H1 (cell line): ENCODE results near the gene CEP83. TPM values are rescaled to one million over a fixed set of nuclear protein-coding genes. Genes with fewer than 3 reads are reported as not detected.

Source experiments
- CTCF ChIA-PET: fragments of 300-600 bp; sonication (Branson Sonifier 250); formaldehyde crosslinking; loops from one replicate; lab custom pipeline; 2021; ENCODE audit not compliant: partially characterized antibody; lab: Charles Lee
- POLR2A ChIA-PET: fragments of 300-600 bp; sonication (Branson Sonifier 250); formaldehyde crosslinking; loops from one replicate; lab custom pipeline; 2021; ENCODE audit warnings: inconsistent platforms; ENCODE audit not compliant: partially characterized antibody; lab: Charles Lee
- DNase-seq, 2 experiments: peaks; one replicate each; pipeline versions ENCODE4 v3.0.0 to v3.0.0-alpha.2; 2010 to 2022; ENCODE audit warnings: low spot score in 2 of 2, low read depth in 1 of 2, mixed read lengths in 1 of 2
- FAIRE-seq: peaks from 2 replicates; lab custom pipeline; 2011; peaks lifted over from hg19 to GRCh38; lab: Jason Lieb, UNC
- H2AFZ ChIP-seq: 2 replicates; pipeline ENCODE4 v1.8.1; 2012; ENCODE audit warnings: low read length, inconsistent platforms
- H2AK5ac ChIP-seq: 2 replicates; pipeline ENCODE4 v1.6.1; 2013; ENCODE audit warnings: low read depth, low read length
- H2BK120ac ChIP-seq: replicated peaks from 2 replicates; pipeline ENCODE3; 2013; ENCODE audit warnings: low read depth, low read length, inconsistent platforms
- H2BK12ac ChIP-seq: 2 replicates; pipeline ENCODE4 v1.6.1; 2013; ENCODE audit warnings: low read depth, low read length
- H2BK15ac ChIP-seq: 2 replicates; pipeline ENCODE4 v1.6.1; 2013; ENCODE audit warnings: low read length
- H2BK20ac ChIP-seq: 2 replicates; pipeline ENCODE4 v1.6.1; 2013; ENCODE audit warnings: low read length
- H2BK5ac ChIP-seq: 2 replicates; pipeline ENCODE4 v1.6.1; 2013; ENCODE audit warnings: low read depth, low read length
- H3K14ac ChIP-seq: 2 replicates; pipeline ENCODE4 v1.6.1; 2013; ENCODE audit warnings: inconsistent platforms; ENCODE audit not compliant: insufficient read length
- H3K18ac ChIP-seq: 2 replicates; pipeline ENCODE4 v1.6.1; 2013; ENCODE audit warnings: low read length; ENCODE audit errors: extremely low read depth
- H3K23ac ChIP-seq: 2 replicates; pipeline ENCODE4 v1.6.1; 2013; ENCODE audit warnings: inconsistent platforms; ENCODE audit not compliant: insufficient read length
- H3K23me2 ChIP-seq: 2 replicates; pipeline ENCODE4 v1.6.1; 2013; ENCODE audit warnings: low read depth, low read length
- H3K27ac ChIP-seq: 2 replicates; pipeline ENCODE4 v1.6.1; 2011; ENCODE audit warnings: low read depth, low read length, inconsistent platforms
- H3K27me3 ChIP-seq, 4 experiments: replicated peaks in 1 of 4; 1 replicate in 1 of 4; 2 replicates in 3 of 4; pipeline versions ENCODE4 v1.6.1 to v1.8.1; 2011 to 2013; ENCODE audit warnings: low read length in 3 of 4, mild to moderate bottlenecking in 3 of 4, inconsistent platforms in 2 of 4, mixed read lengths in 2 of 4, moderate library complexity in 1 of 4; ENCODE audit not compliant: control insufficient read depth in 3 of 4, insufficient read depth in 3 of 4; ENCODE audit errors: extremely low read depth in 1 of 4
- H3K36me3 ChIP-seq, 4 experiments: 2 replicates each; pipeline versions ENCODE4 v1.6.1 to v1.8.1; 2011 to 2013; ENCODE audit warnings: mild to moderate bottlenecking in 4 of 4, low read length in 3 of 4, moderate library complexity in 2 of 4, control low read depth in 1 of 4, inconsistent platforms in 1 of 4; ENCODE audit not compliant: insufficient read depth in 4 of 4, control insufficient read depth in 2 of 4
- H3K4ac ChIP-seq: replicated peaks from 2 replicates; pipeline ENCODE3; 2013; ENCODE audit warnings: low read length, low read depth, mixed read lengths, inconsistent platforms; ENCODE audit not compliant: insufficient read length
- H3K4me1 ChIP-seq, 4 experiments: replicated peaks in 1 of 4; 1 replicate in 1 of 4; 2 replicates in 3 of 4; pipeline versions ENCODE4 v1.6.1 to v1.8.1; 2011 to 2013; ENCODE audit warnings: low read length in 3 of 4, inconsistent platforms in 2 of 4, mixed read lengths in 1 of 4; ENCODE audit not compliant: insufficient read depth in 4 of 4, control insufficient read depth in 3 of 4
- H3K4me2 ChIP-seq, 2 experiments: 2 replicates each; pipeline versions ENCODE4 v1.6.1 to v1.8.1; 2011 to 2013; ENCODE audit warnings: low read depth in 2 of 2, low read length in 2 of 2, control low read depth in 1 of 2, inconsistent platforms in 1 of 2, mild to moderate bottlenecking in 1 of 2; ENCODE audit not compliant: insufficient read depth in 1 of 2
- H3K4me3 ChIP-seq, 4 experiments: fragments of 200-600, 300-600 bp in 1 of 4; sonication (generic), shearing (Covaris generic), sonication (Bioruptor Twin) in 1 of 4; 2 replicates each; pipeline versions ENCODE4 v1.5.1 to v1.8.1; 2011 to 2016; ENCODE audit warnings: low read length in 4 of 4, low read depth in 3 of 4, control low read depth in 2 of 4, inconsistent platforms in 2 of 4, mild to moderate bottlenecking in 2 of 4, mixed read lengths in 1 of 4, moderate library complexity in 1 of 4; ENCODE audit not compliant: insufficient read depth in 2 of 4; ENCODE audit errors: extremely low read depth in 1 of 4
- H3K56ac ChIP-seq: replicated peaks from 2 replicates; pipeline ENCODE3; 2013; ENCODE audit warnings: low read depth, mild to moderate bottlenecking, mixed read lengths, low read length, inconsistent platforms; ENCODE audit not compliant: insufficient read length
- H3K79me1 ChIP-seq: 2 replicates; pipeline ENCODE4 v1.6.1; 2013; ENCODE audit warnings: low read depth, low read length, control low read depth
- H3K79me2 ChIP-seq, 2 experiments: 2 replicates each; pipeline versions ENCODE4 v1.6.1 to v1.8.1; 2012 to 2013; ENCODE audit warnings: low read length in 2 of 2, mild to moderate bottlenecking in 2 of 2, inconsistent platforms in 1 of 2; ENCODE audit not compliant: insufficient read depth in 2 of 2, control insufficient read depth in 1 of 2
- H3K9ac ChIP-seq, 4 experiments: replicated peaks in 1 of 4; 1 replicate in 1 of 4; 2 replicates in 3 of 4; pipeline versions ENCODE4 v1.6.1 to v1.8.1; 2011 to 2013; ENCODE audit warnings: low read depth in 3 of 4, low read length in 3 of 4, control low read depth in 2 of 4, mild to moderate bottlenecking in 2 of 4, moderate library complexity in 2 of 4, inconsistent platforms in 1 of 4; ENCODE audit errors: extremely low read depth in 1 of 4
- H3K9me3 ChIP-seq, 2 experiments: 2 replicates each; pipeline versions ENCODE4 v1.6.1 to v1.8.1; 2012 to 2013; ENCODE audit warnings: mild to moderate bottlenecking in 2 of 2, moderate library complexity in 2 of 2, control low read depth in 1 of 2, inconsistent platforms in 1 of 2, low read depth in 1 of 2, low read length in 1 of 2, mixed read lengths in 1 of 2; ENCODE audit not compliant: insufficient read depth in 2 of 2
- H4K20me1 ChIP-seq, 2 experiments: replicated peaks in 1 of 2; 2 replicates each; pipeline versions ENCODE3 to v1.8.1; 2011 to 2013; ENCODE audit warnings: inconsistent platforms in 2 of 2, low read length in 2 of 2, mild to moderate bottlenecking in 1 of 2; ENCODE audit not compliant: insufficient read depth in 2 of 2, control insufficient read depth in 1 of 2
- H4K5ac ChIP-seq: 2 replicates; pipeline ENCODE4 v1.6.1; 2013; ENCODE audit warnings: low read length, low read depth, mixed read lengths, inconsistent platforms; ENCODE audit not compliant: insufficient read length
- H4K8ac ChIP-seq: 2 replicates; pipeline ENCODE4 v1.8.0; 2013; ENCODE audit warnings: mild to moderate bottlenecking, moderate library complexity, low read length, inconsistent platforms; ENCODE audit not compliant: insufficient read depth; ENCODE audit errors: extremely low read depth
- H4K91ac ChIP-seq: replicated peaks from 2 replicates; pipeline ENCODE3; 2013; ENCODE audit warnings: low read length, mixed read lengths, inconsistent platforms; ENCODE audit not compliant: insufficient read length
- CREB1 ChIP-seq: IDR thresholded peaks from 2 replicates; pipeline ENCODE4 v1.6.1; 2012; ENCODE audit warnings: inconsistent platforms
- FOSL1 ChIP-seq: IDR thresholded peaks from 2 replicates; pipeline ENCODE4 v1.6.1; 2011; ENCODE audit warnings: mild to moderate bottlenecking, low read depth, low read length, moderate library complexity; ENCODE audit not compliant: insufficient read depth
- HDAC6 ChIP-seq: IDR thresholded peaks from one replicate; pipeline ENCODE4 v1.7.1; 2012; ENCODE audit warnings: low read depth, mild to moderate bottlenecking, inconsistent platforms, low read length, moderate library complexity
- JUN ChIP-seq: IDR thresholded peaks from 2 replicates; pipeline ENCODE4 v1.6.1; 2011; ENCODE audit warnings: low read depth, mild to moderate bottlenecking, improper control_type of control experiment, low read length
- SAP30 ChIP-seq: fragments of 300-600 bp; sonication (generic); IDR thresholded peaks from 2 replicates; pipeline ENCODE4 v1.7.1; 2012; ENCODE audit warnings: low read length, moderate library complexity, mild to moderate bottlenecking, inconsistent platforms; ENCODE audit not compliant: insufficient read depth, insufficient replicate concordance
- SIRT6 ChIP-seq: IDR thresholded peaks from one replicate; pipeline ENCODE4 v1.7.1; 2012; ENCODE audit warnings: low read length, inconsistent platforms
- TAF7 ChIP-seq: optimal IDR thresholded peaks from 2 replicates; pipeline ENCODE3; 2011; ENCODE audit warnings: low read depth, mild to moderate bottlenecking, inconsistent platforms, low read length, moderate library complexity, borderline replicate concordance
- polyA plus RNA-seq, 7 experiments: library from polyadenylated mRNA; depleted of rRNA in 3 of 7; stranded (reverse) in 5 of 7; unstranded in 2 of 7; fragments of >200 nt in 5 of 7; fragments of 200-250 nt in 2 of 7; gene quantifications; 1 replicate in 5 of 7; 2 replicates in 1 of 7; 4 replicates in 1 of 7; pipeline versions ENCODE4 v1.2.1 to v1.2.3, GENCODE V29; 2011 to 2013; ENCODE audit warnings: missing spikeins in 2 of 7, mixed read lengths in 2 of 7
- total RNA-seq: library from RNA; stranded (reverse); fragmentation: NEBNext Ultra II Directional; extraction: Animal tissue kit (Norgen Biotek cat#: 25700); gene quantifications from 2 replicates; pipeline ENCODE4 v1.2.1, GENCODE V29; 2021

Gene CEP83
- total and polyA plus RNA-seq, 2 of the 8 experiments (the other 6 are each of a cell fraction or from before 2014, with no cell fraction given), result 6.0 to 25.8 TPM

- Histone ChIP-seq H4K20me1 (no peaks in the 10 kb centered on the region), H2AK5ac (no peak overlapping the region), H3K27ac (no peak overlapping the region), H3K56ac (no peak overlapping the region), H3K27me3 (no peaks in the 10 kb centered on the region), H3K18ac (no peak overlapping the region), H3K79me1 (no peaks in the 10 kb centered on the region), H4K5ac (no peak overlapping the region), H3K4me1 (peaks cover 0 to 3% (median 0%) of the 10 kb centered on the region in 4 experiments; a peak in 2 of 7 replicates), H3K23me2 (no peaks in the 10 kb centered on the region; the same call in 1 of the 2 replicates), H3K36me3 (no peaks in the 10 kb centered on the region), H3K4me3 (no peak overlapping the region), H2BK5ac (no peak overlapping the region), H2BK20ac (no peak overlapping the region), H3K14ac (no peak overlapping the region), H3K4me2 (no peak overlapping the region), H2BK120ac (no peak overlapping the region), H3K4ac (no peak overlapping the region), H3K9me3 (no peaks in the 10 kb centered on the region; a peak in 1 of 4 replicates), H2BK15ac (no peak overlapping the region), H4K91ac (no peak overlapping the region), H2BK12ac (no peak overlapping the region), H3K9ac (no peak overlapping the region), H2AFZ (no peak overlapping the region), H3K79me2 (peaks cover 0 to 26% of the 10 kb centered on the region in 2 experiments; a peak in 1 of 4 replicates), H4K8ac (no peak overlapping the region), H3K23ac (no peak overlapping the region)
- FAIRE-seq, result no peak
- ChIA-PET CTCF (no interaction called here), POLR2A (no interaction called here)
- TF ChIP-seq FOSL1 (no peak), HDAC6 (no peak), CREB1 (no peak), SAP30 (no peak), SIRT6 (no peak), TAF7 (no peak), JUN (no peak)
- no peak for DNase-seq
These were observed 44.6 kb downstream of the CEP83 start for GRCh38 chr12:94415066-94415465.
